HepG2 (cell line): Measurements from ENCODE around the gene KCNH1. TPM values are rescaled to one million over a fixed set of nuclear protein-coding genes. Genes with fewer than 3 reads are reported as not detected.

ENCODE experiments used
- CC2D1A ChIP-seq: sonication (generic); formaldehyde crosslinking; IDR thresholded peaks from 2 replicates; pipeline ENCODE4 v1.8.1; 2023; ENCODE audit warnings: mild to moderate bottlenecking, missing genetic modification reagents
- DNMT1 ChIP-seq: sonication (generic); formaldehyde crosslinking; IDR thresholded peaks from 2 replicates; pipeline ENCODE4 v1.5.1; 2020; ENCODE audit warnings: mild to moderate bottlenecking, missing genetic modification reagents
- FOXJ3 ChIP-seq: sonication (generic); formaldehyde crosslinking; IDR thresholded peaks from 2 replicates; pipeline ENCODE4 v1.4.0; 2020; ENCODE audit warnings: missing genetic modification reagents, mild to moderate bottlenecking, borderline replicate concordance
- MAFF ChIP-seq: IDR thresholded peaks from 2 replicates; pipeline ENCODE4 v1.6.1; 2011; ENCODE audit warnings: low read depth, low read length, improper control_type of control experiment
- NFYB ChIP-seq: sonication (generic); formaldehyde crosslinking; IDR thresholded peaks from 2 replicates; pipeline ENCODE4 v1.4.0; 2020; ENCODE audit warnings: missing genetic modification reagents
- NR2F1 ChIP-seq, 2 experiments: fragments of 450-650 bp in 1 of 2; formaldehyde crosslinking in 1 of 2; IDR thresholded peaks; 2 replicates each; pipeline versions ENCODE4 v1.5.0 to v1.6.1; 2016 to 2020; ENCODE audit warnings: mild to moderate bottlenecking in 1 of 2, missing compliant biosample characterization in 1 of 2, missing genetic modification reagents in 1 of 2, moderate library complexity in 1 of 2
- SOX6 ChIP-seq, 2 experiments: fragments of 450-650 bp in 1 of 2; sonication (generic) in 1 of 2; formaldehyde crosslinking in 1 of 2; IDR thresholded peaks; 2 replicates each; pipeline versions ENCODE4 v1.4.0 to v1.6.1; 2017 to 2020; ENCODE audit warnings: antibody characterized with exemption in 1 of 2, mild to moderate bottlenecking in 1 of 2, missing genetic modification reagents in 1 of 2
- ZNF777 ChIP-seq: sonication (generic); formaldehyde crosslinking; IDR thresholded peaks from 2 replicates; pipeline ENCODE4 v1.4.0; 2020; ENCODE audit warnings: missing genetic modification reagents
- polyA plus RNA-seq, 8 experiments: library from polyadenylated mRNA; depleted of rRNA in 3 of 8; stranded (reverse) in 7 of 8; unstranded in 1 of 8; fragments of >200 nt; fragmentation: Illumina TruSeq in 4 of 8; extraction: Trizol in 4 of 8; gene quantifications; 2 replicates each; pipeline versions ENCODE4 v1.2.1 to v1.2.3, GENCODE V29; 2011 to 2016; ENCODE audit warnings: low read depth in 4 of 8, missing spikeins in 1 of 8, mixed read lengths in 1 of 8; ENCODE audit not compliant: insufficient read depth in 1 of 8
- total RNA-seq, 5 experiments: library from RNA; depleted of rRNA; stranded (reverse); fragments of >200 nt; fragmentation: Illumina TruSeq; extraction: Trizol; gene quantifications; 2 replicates each; pipeline ENCODE4 v1.2.3, GENCODE V29; 2016; ENCODE audit warnings: low read depth in 1 of 5
- TF ChIP-seq, protein P1 (sequence below): sonication (generic); formaldehyde crosslinking; IDR thresholded peaks from 2 replicates; pipeline ENCODE4 v1.5.0; 2020; ENCODE audit warnings: mild to moderate bottlenecking, missing genetic modification reagents
- TF ChIP-seq, protein P2 (sequence below): sonication (generic); formaldehyde crosslinking; IDR thresholded peaks from 2 replicates; pipeline ENCODE4 v1.5.0; 2020; ENCODE audit warnings: missing genetic modification reagents
- TF ChIP-seq, protein P3 (sequence below): sonication (generic); formaldehyde crosslinking; IDR thresholded peaks from 2 replicates; pipeline ENCODE4 v1.4.0; 2020; ENCODE audit warnings: missing genetic modification reagents
- TF ChIP-seq, protein P4 (sequence below): sonication (generic); formaldehyde crosslinking; IDR thresholded peaks from 2 replicates; pipeline ENCODE4 v1.5.0; 2020; ENCODE audit warnings: mild to moderate bottlenecking, missing genetic modification reagents
- TF ChIP-seq, protein P5 (sequence below): sonication (generic); formaldehyde crosslinking; conservative IDR thresholded peaks from 2 replicates; pipeline ENCODE4 v1.4.0; 2020; ENCODE audit warnings: mild to moderate bottlenecking, missing genetic modification reagents, moderate library complexity
- TF ChIP-seq, protein P6 (sequence below): IDR thresholded peaks from 2 replicates; pipeline ENCODE4 v1.6.1; 2016

Gene KCNH1
- total and polyA plus RNA-seq, 2 of the 13 experiments (the other 11 are each of a cell fraction or from before 2014, with no cell fraction given): not detected

DNA sequence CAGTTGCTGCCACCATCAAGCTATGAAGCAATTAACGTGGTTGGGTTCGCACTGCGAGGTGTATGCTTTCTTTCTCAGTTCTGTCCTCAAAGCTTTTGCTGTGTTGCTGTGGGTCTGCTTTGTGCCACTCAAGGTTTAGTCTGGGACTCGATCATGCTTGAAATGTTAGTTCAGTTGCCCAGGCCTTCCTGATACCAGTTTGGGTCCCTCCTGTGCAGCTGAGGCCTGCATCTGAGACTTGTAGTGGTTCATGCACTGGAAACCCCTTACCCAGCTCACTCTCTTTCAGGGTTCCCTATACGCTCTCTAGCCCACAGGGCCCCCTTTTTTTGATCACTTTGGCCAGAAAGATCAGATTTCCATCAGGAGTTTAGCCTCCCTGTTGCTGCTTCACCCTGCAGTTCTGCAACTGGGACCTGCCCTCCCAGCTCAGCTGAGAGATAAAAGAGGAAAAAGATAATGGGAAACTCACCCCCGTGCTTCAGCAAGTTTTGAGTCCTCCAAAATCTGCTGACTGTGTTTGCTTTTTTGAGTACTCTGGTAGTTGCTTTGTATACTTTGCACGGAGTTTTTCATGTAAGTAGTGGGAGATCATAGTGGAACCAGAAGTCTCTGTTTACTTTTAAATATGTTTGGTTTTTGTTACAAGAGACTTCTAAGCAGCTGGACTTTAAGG, 488.2 kb downstream of the KCNH1 start (continued):
- TF ChIP-seq, protein P1, sequence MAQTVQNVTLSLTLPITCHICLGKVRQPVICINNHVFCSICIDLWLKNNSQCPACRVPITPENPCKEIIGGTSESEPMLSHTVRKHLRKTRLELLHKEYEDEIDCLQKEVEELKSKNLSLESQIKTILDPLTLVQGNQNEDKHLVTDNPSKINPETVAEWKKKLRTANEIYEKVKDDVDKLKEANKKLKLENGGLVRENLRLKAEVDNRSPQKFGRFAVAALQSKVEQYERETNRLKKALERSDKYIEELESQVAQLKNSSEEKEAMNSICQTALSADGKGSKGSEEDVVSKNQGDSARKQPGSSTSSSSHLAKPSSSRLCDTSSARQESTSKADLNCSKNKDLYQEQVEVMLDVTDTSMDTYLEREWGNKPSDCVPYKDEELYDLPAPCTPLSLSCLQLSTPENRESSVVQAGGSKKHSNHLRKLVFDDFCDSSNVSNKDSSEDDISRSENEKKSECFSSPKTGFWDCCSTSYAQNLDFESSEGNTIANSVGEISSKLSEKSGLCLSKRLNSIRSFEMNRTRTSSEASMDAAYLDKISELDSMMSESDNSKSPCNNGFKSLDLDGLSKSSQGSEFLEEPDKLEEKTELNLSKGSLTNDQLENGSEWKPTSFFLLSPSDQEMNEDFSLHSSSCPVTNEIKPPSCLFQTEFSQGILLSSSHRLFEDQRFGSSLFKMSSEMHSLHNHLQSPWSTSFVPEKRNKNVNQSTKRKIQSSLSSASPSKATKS (CRISPR knock-in tag): no peak
- TF ChIP-seq SOX6 (IDR thresholded peaks at IDR 0.05): no peak
- peak; percentile 63 for TF ChIP-seq SOX6 (CRISPR knock-in tag; IDR thresholded peaks at IDR 0.05)
- TF ChIP-seq, protein P2, sequence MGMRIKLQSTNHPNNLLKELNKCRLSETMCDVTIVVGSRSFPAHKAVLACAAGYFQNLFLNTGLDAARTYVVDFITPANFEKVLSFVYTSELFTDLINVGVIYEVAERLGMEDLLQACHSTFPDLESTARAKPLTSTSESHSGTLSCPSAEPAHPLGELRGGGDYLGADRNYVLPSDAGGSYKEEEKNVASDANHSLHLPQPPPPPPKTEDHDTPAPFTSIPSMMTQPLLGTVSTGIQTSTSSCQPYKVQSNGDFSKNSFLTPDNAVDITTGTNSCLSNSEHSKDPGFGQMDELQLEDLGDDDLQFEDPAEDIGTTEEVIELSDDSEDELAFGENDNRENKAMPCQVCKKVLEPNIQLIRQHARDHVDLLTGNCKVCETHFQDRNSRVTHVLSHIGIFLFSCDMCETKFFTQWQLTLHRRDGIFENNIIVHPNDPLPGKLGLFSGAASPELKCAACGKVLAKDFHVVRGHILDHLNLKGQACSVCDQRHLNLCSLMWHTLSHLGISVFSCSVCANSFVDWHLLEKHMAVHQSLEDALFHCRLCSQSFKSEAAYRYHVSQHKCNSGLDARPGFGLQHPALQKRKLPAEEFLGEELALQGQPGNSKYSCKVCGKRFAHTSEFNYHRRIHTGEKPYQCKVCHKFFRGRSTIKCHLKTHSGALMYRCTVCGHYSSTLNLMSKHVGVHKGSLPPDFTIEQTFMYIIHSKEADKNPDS (CRISPR knock-in tag): 0 out of 2 replicates have a peak, but pooled peaks have one; percentile 45
- TF ChIP-seq, protein P3, sequence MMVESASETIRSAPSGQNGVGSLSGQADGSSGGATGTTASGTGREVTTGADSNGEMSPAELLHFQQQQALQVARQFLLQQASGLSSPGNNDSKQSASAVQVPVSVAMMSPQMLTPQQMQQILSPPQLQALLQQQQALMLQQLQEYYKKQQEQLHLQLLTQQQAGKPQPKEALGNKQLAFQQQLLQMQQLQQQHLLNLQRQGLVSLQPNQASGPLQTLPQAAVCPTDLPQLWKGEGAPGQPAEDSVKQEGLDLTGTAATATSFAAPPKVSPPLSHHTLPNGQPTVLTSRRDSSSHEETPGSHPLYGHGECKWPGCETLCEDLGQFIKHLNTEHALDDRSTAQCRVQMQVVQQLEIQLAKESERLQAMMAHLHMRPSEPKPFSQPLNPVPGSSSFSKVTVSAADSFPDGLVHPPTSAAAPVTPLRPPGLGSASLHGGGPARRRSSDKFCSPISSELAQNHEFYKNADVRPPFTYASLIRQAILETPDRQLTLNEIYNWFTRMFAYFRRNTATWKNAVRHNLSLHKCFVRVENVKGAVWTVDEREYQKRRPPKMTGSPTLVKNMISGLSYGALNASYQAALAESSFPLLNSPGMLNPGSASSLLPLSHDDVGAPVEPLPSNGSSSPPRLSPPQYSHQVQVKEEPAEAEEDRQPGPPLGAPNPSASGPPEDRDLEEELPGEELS (CRISPR knock-in tag): peak; percentile 33; the same call in 1 of the 2 replicates
- TF ChIP-seq CC2D1A: no peak
- TF ChIP-seq, protein P4, sequence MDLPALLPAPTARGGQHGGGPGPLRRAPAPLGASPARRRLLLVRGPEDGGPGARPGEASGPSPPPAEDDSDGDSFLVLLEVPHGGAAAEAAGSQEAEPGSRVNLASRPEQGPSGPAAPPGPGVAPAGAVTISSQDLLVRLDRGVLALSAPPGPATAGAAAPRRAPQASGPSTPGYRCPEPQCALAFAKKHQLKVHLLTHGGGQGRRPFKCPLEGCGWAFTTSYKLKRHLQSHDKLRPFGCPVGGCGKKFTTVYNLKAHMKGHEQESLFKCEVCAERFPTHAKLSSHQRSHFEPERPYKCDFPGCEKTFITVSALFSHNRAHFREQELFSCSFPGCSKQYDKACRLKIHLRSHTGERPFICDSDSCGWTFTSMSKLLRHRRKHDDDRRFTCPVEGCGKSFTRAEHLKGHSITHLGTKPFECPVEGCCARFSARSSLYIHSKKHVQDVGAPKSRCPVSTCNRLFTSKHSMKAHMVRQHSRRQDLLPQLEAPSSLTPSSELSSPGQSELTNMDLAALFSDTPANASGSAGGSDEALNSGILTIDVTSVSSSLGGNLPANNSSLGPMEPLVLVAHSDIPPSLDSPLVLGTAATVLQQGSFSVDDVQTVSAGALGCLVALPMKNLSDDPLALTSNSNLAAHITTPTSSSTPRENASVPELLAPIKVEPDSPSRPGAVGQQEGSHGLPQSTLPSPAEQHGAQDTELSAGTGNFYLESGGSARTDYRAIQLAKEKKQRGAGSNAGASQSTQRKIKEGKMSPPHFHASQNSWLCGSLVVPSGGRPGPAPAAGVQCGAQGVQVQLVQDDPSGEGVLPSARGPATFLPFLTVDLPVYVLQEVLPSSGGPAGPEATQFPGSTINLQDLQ: no peak
- TF ChIP-seq FOXJ3 (CRISPR knock-in tag): 0 out of 2 replicates have a peak, but pooled peaks have one; percentile 30
- TF ChIP-seq, protein P5, sequence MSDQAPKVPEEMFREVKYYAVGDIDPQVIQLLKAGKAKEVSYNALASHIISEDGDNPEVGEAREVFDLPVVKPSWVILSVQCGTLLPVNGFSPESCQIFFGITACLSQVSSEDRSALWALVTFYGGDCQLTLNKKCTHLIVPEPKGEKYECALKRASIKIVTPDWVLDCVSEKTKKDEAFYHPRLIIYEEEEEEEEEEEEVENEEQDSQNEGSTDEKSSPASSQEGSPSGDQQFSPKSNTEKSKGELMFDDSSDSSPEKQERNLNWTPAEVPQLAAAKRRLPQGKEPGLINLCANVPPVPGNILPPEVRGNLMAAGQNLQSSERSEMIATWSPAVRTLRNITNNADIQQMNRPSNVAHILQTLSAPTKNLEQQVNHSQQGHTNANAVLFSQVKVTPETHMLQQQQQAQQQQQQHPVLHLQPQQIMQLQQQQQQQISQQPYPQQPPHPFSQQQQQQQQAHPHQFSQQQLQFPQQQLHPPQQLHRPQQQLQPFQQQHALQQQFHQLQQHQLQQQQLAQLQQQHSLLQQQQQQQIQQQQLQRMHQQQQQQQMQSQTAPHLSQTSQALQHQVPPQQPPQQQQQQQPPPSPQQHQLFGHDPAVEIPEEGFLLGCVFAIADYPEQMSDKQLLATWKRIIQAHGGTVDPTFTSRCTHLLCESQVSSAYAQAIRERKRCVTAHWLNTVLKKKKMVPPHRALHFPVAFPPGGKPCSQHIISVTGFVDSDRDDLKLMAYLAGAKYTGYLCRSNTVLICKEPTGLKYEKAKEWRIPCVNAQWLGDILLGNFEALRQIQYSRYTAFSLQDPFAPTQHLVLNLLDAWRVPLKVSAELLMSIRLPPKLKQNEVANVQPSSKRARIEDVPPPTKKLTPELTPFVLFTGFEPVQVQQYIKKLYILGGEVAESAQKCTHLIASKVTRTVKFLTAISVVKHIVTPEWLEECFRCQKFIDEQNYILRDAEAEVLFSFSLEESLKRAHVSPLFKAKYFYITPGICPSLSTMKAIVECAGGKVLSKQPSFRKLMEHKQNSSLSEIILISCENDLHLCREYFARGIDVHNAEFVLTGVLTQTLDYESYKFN: peak; percentile 63
- TF ChIP-seq DNMT1 (CRISPR knock-in tag): no peak
- no peak for TF ChIP-seq ZNF777 (CRISPR knock-in tag)
- TF ChIP-seq NR2F1 (CRISPR knock-in tag; IDR thresholded peaks at IDR 0.05): no peak
- TF ChIP-seq, protein P6, sequence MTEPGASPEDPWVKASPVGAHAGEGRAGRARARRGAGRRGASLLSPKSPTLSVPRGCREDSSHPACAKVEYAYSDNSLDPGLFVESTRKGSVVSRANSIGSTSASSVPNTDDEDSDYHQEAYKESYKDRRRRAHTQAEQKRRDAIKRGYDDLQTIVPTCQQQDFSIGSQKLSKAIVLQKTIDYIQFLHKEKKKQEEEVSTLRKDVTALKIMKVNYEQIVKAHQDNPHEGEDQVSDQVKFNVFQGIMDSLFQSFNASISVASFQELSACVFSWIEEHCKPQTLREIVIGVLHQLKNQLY (CRISPR knock-in tag): no peak
- no peak for TF ChIP-seq NFYB (CRISPR knock-in tag)
- peak; percentile 83 for TF ChIP-seq MAFF
